Effector memory CD8-positive, alpha-beta T cell (primary cell): ENCODE data around the gene PPIH.
"Not testable (repeated sequence)": the region's sequence is repeated elsewhere in the genome, so short reads cannot be mapped to it uniquely, and the experiment has no call there.

Experiments used
- ATAC-seq: fragments of 150-1000 bp; cut with Tn5 transposase; replicated peaks from 2 replicates; pipeline ENCODE4 v1.10.0; 2021; ENCODE audit warnings: mild to moderate bottlenecking, moderate library complexity
- DNase-seq, 3 experiments: peaks; one replicate each; pipeline ENCODE4 v3.0.0; 2021
- H3K27ac Mint-ChIP-seq, 2 donors: one replicate each; pipeline ENCODE4 v1.8.0; 2022; ENCODE audit warnings: mild to moderate bottlenecking in 2 of 2, mixed read lengths in 2 of 2, moderate library complexity in 2 of 2
- H3K27me3 Mint-ChIP-seq, 2 donors: one replicate each; pipeline ENCODE4 v1.8.0; 2022; ENCODE audit warnings: mixed read lengths in 2 of 2
- H3K36me3 Mint-ChIP-seq: one replicate; pipeline ENCODE4 v1.8.0; 2022; ENCODE audit warnings: mild to moderate bottlenecking, moderate library complexity, mixed read lengths; ENCODE audit not compliant: insufficient read depth
- H3K4me1 Mint-ChIP-seq, 2 donors: one replicate each; pipeline ENCODE4 v1.8.0; 2022; ENCODE audit warnings: low read depth in 2 of 2, mixed read lengths in 2 of 2
- H3K4me3 Mint-ChIP-seq, 2 donors: one replicate each; pipeline ENCODE4 v1.8.0; 2022; ENCODE audit warnings: mild to moderate bottlenecking in 2 of 2, mixed read lengths in 2 of 2, moderate library complexity in 2 of 2
- H3K9me3 Mint-ChIP-seq, 2 donors: one replicate each; pipeline ENCODE4 v1.8.0; 2022; ENCODE audit warnings: mixed read lengths in 2 of 2
- total RNA-seq, 9 experiments: gene quantifications; one replicate each; lab custom pipeline; 2026; lab: John Stamatoyannopoulos, UW

Gene PPIH
- 20.8 to 57.9 (median 36.5) reads per million in 9 experiments for total RNA-seq

DNA sequence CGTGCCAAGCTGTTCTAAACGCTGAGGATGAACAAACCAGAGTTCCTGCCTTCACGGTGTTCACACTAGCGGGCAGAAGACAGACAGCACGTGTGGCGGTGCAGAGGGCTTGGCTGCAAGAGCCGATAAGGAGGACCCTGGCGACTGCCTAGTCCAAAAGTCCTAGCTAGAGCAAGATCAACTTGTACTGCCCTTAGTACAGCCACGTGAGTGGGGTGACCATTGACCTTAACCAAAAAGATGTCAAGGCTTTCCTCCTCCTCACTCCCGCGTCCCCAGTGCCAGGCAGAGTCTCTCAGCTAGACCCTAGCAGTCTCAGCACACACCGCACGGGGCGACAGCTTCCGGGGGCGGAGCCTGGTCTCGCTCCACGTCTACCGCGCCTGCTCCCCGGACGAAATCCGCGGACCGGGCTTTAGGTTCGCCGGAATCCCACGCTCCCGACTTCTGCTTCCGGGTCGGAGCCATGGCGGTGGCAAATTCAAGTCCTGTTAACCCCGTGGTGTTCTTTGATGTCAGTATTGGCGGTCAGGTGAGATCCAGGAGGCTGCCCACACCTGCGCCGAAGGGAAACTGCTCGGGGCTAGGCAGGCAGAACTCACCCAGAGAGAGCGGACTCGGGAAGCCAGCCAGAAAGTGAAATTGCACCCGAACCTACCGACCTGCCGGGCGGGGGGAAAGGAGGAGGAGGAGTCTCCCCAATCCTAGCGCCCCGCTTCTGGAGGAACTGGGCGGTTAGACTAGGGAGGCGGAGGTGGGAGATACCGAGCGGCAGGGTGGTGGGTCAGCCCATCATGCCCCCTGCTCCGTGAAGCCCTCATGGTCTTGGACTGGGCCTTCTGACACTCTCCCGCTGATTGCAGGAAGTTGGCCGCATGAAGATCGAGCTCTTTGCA is at the start of gene PPIH:
TSS of gene PPIH (plus strand) at position 443 of the 896 bp plus-strand sequence. CDS start at position 467, 24 bp downstream.
- peaks cover 24 to 27% of the 10 kb centered on the region in 2 donors for H3K4me1 Mint-ChIP-seq
- H3K4me3 Mint-ChIP-seq, result peak within 1 kb of the TSS; percentile 98 to 99
- no peaks in the 10 kb centered on the region for H3K9me3 Mint-ChIP-seq
- ATAC-seq (peak; percentile 96), DNase-seq (peak; percentile 91 to 92 (median 91))
- H3K36me3 Mint-ChIP-seq, result peaks cover 31% of the 10 kb centered on the region
- H3K27me3 Mint-ChIP-seq, result no peaks in the 10 kb centered on the region
- peak within 1 kb of the TSS; percentile 82 to 97 for H3K27ac Mint-ChIP-seq

DNA sequence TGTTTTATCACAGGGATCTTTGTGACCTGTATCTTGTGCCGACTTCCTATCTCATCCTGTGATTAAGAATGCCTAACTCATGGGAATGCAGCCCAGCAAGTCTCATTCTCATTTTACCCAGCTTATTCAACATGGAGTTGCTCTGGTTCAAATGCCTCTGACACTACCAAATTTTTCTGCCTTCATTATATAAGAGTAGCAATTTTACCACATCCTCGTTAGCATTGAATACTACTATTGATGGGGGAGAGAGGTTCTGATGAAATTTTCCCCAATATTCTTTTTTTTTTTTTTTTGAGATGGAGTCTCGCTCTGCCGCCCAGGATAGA is 44.5 kb upstream of the PPIH start:
- Mint-ChIP-seq H3K4me3 (no peak overlapping the region), H3K36me3 (no peaks in the 10 kb centered on the region), H3K27me3 (no peaks in the 10 kb centered on the region), H3K27ac (no peak overlapping the region), H3K9me3 (no peaks in the 10 kb centered on the region), H3K4me1 (no peaks in the 10 kb centered on the region)
- ATAC-seq (no peak), DNase-seq (no peak)

DNA sequence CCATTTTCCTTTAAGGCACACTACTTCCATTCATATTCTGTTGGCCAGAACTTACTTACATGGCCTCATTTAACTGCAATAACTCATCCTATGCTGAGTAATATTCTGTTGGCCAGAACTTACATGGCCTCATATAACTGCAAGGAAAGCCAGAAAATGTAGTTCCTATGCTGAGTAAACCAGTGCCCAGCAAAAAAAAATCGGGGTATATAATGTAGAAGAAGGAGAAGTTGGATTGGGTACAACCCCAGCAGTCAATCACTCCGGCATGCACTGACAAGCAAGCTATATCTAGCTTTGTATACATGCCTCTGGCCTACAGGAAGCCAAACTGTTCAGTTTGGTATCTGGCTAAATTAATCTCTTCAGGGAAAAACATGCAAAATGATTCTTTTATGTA is 39.4 kb upstream of the PPIH start:
- no peak for ATAC-seq
- DNase-seq, result no peak
- H3K27ac Mint-ChIP-seq, result no peak overlapping the region
- H3K9me3 Mint-ChIP-seq, result no peaks in the 10 kb centered on the region
- no peak overlapping the region for H3K4me3 Mint-ChIP-seq
- H3K27me3 Mint-ChIP-seq, result no peaks in the 10 kb centered on the region
- H3K36me3 Mint-ChIP-seq, result peaks cover 3% of the 10 kb centered on the region
- H3K4me1 Mint-ChIP-seq, result no peaks in the 10 kb centered on the region

DNA sequence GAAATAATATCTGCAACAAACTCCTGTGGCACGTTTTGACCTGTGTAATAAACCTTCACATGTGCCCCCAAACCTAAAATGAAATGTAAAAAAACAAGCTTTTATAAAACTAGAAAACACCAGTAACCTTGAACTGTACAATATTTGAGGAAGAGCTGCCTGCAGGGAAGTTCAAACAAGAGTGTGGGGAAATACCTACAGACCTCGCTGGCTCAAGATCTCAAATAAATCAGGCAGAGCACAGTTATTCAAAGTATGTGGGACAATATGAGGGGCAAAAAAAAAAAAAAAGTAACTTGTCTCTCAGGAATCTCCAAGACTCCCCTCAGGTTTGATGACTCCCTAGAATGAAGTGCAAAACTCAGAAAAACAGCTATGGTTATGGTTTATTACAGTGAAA is 37.9 kb upstream of the PPIH start:
- ATAC-seq, result no peak
- H3K36me3 Mint-ChIP-seq, result peaks cover 4% of the 10 kb centered on the region
- DNase-seq, result no peak
- H3K27me3 Mint-ChIP-seq, result no peaks in the 10 kb centered on the region
- H3K4me3 Mint-ChIP-seq, result no peak overlapping the region
- no peak overlapping the region for H3K27ac Mint-ChIP-seq
- no peaks in the 10 kb centered on the region for H3K4me1 Mint-ChIP-seq
- H3K9me3 Mint-ChIP-seq, result no peaks in the 10 kb centered on the region

DNA sequence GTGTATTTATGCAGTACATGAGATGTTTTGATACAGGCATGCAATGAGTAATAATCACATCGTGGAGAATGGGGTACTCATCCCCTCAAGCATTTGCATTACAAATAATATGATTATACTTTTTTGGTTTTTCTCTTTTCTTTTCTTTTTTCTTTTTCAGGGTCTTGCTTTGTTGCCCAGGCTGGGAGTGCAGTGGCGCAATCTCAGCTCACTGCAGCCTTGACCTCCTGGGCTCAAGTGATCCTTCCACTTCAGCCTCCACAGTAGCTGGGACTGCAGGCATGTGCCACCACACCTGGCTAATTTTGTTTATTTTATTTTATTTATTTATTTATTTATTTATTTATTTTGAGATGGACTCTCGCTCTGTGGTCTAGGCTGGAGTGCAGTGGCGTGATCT is 37.0 kb upstream of the PPIH start:
- H3K36me3 Mint-ChIP-seq, H3K4me1 Mint-ChIP-seq, H3K9me3 Mint-ChIP-seq, ATAC-seq, H3K27me3 Mint-ChIP-seq, DNase-seq, H3K27ac Mint-ChIP-seq, H3K4me3 Mint-ChIP-seq: not testable (repeated sequence)

DNA sequence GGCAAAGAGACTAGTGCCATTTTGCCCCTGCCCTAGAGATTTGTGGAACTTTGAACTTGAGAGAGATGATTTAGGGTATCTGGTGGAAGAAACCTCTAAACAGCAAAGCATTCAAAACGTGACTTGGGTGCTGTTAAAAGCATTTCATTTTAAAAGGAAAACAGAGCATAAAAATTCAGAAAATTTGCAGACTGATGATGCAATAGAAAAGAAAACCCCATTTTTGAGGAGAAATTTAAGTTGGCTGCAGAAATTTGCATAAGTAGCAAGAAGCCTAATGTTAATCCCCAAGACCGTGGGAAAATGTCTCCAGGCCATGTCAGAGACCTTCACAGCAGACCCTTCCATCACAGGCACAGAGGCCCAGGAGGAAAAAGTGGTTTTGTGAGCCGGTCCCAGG is 31.0 kb upstream of the PPIH start:
- not testable (repeated sequence) for H3K27ac Mint-ChIP-seq, H3K4me3 Mint-ChIP-seq, ATAC-seq, DNase-seq, H3K36me3 Mint-ChIP-seq, H3K4me1 Mint-ChIP-seq, H3K27me3 Mint-ChIP-seq, H3K9me3 Mint-ChIP-seq

DNA sequence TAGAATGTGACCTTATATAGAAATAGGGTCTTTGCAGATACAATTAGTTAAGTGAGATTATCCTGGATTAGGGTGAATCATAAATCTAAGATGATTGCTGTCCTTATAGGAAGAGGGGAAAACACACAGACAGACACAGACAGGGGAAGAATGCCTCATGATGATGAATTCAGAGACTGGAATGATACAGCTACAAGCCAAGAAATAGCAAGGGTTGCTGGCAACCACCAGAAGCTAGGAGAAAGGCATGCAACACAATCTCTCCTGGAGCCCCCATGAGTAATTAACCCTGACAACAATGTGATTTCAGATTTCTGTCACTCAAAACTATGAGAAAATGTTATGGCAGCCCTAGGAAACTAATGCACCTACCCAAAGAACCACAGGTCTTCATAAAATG is 19.1 kb upstream of the PPIH start:
- no peak overlapping the region for H3K4me3 Mint-ChIP-seq
- no peaks in the 10 kb centered on the region for H3K27me3 Mint-ChIP-seq
- ATAC-seq (no peak), DNase-seq (no peak)
- no peaks in the 10 kb centered on the region for H3K9me3 Mint-ChIP-seq
- H3K27ac Mint-ChIP-seq, result no peak overlapping the region
- H3K36me3 Mint-ChIP-seq, result no peaks in the 10 kb centered on the region
- no peaks in the 10 kb centered on the region for H3K4me1 Mint-ChIP-seq

DNA sequence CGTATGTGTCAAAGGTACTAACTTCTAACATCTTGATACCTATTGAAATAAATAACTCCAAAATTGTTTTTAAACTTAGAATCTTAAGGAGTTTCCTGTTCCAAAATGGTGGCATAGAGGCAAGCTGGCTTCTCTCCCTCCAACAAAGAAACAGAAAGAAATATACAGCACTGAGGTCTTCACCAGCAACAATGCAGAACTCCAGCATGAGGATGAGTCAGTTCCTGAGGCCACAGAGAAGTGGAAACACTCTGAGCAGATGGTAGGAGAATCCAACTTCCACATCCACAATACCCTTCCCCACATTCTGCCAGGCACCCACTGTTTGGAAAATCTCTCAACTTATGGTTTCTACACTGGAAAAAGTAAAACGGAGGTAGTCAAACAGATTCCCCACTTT is 12.2 kb upstream of the PPIH start:
- Mint-ChIP-seq H3K36me3 (no peaks in the 10 kb centered on the region), H3K4me1 (no peaks in the 10 kb centered on the region), H3K27me3 (no peaks in the 10 kb centered on the region), H3K9me3 (no peaks in the 10 kb centered on the region), H3K27ac (no peak overlapping the region), H3K4me3 (no peak overlapping the region)
- DNase-seq (no peak), ATAC-seq (no peak)

DNA sequence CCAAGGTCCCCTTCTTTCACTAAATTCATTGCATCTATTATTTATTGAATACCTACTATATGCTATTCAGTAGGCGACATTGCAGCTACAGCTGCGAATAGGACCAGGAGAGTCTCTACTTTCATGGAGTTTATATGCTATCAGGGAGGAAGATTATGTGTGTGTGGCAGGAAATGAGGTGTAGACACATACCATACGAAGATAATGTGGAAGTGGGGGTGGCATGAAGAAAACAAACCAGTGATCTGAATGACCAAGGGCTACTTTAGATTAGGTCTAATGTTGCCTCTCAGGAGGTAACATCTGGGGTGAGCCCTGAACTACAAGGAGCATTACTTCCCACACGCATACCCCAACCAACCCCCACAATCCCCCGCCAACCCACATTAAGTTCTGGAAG is 1.0 kb upstream of the PPIH start:
- H3K4me3 Mint-ChIP-seq, result peak overlapping the region; percentile 98 to 99
- H3K36me3 Mint-ChIP-seq, result peaks cover 26% of the 10 kb centered on the region
- no peak for ATAC-seq
- no peaks in the 10 kb centered on the region for H3K9me3 Mint-ChIP-seq
- H3K27me3 Mint-ChIP-seq, result no peaks in the 10 kb centered on the region
- peaks cover 24 to 27% of the 10 kb centered on the region in 2 donors for H3K4me1 Mint-ChIP-seq
- peak overlapping the region; percentile 82 to 97 for H3K27ac Mint-ChIP-seq
- no peak for DNase-seq

DNA sequence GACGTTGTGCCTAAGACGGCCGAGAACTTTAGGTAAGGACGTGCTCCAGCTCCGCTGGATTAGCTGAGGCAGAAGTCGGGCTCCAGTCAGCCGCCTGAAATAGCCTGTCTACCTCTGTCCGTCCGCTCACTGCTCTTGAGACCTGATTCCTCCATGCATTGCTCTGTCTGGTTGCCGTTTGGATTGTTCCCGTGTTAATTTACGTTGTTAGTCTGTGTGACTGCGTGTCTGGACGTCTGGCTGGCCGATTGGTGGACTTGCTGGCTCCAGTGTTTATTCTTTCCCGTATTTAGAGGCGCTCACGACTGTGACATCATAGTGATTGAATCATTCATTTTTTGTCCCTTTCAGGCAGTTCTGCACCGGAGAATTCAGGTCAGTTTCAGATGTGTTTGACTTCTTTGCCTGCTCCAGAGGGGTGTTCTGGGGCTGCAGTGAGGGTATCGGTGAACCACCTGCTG is 684 bp downstream of the PPIH start:
- H3K27me3 Mint-ChIP-seq, result no peaks in the 10 kb centered on the region
- DNase-seq (no peak), ATAC-seq (no peak)
- H3K4me1 Mint-ChIP-seq, result peaks cover 24 to 27% of the 10 kb centered on the region in 2 donors
- peaks cover 38% of the 10 kb centered on the region for H3K36me3 Mint-ChIP-seq
- H3K9me3 Mint-ChIP-seq, result no peaks in the 10 kb centered on the region
- peak overlapping the region; percentile 82 to 97 for H3K27ac Mint-ChIP-seq
- peak overlapping the region; percentile 98 to 99 for H3K4me3 Mint-ChIP-seq

DNA sequence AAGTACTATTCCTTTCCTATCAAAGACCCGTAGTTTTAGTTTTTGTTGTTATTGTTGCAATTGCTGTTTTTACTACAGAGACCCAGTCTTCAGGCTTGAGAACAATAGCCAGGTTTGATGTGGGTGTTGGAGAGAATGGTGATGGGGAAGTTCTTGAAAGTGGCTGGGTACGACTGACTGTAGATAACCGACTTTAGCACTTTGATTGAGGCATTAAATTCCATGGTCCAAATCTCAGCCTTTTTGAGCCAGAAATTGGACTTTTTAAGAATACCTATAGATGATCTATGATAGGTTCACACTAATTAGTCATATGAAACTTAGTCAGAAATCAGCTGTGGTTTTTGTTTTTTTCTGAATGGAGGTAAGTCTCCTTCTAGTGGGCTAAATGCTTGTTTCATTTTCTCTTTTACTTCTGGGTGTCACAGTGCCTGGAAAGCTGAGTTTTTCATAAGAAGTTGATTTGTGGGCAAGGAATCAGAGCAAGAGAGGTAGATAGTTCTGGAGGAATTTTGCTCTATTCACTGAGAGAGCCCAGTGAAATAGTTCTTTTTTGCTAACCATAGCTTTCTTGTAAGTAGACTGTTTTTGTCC is 2.8 kb downstream of the PPIH start:
- Mint-ChIP-seq H3K36me3 (peaks cover 48% of the 10 kb centered on the region), H3K27me3 (no peaks in the 10 kb centered on the region), H3K9me3 (no peaks in the 10 kb centered on the region), H3K4me3 (peak overlapping the region in 1 of 2 donors; percentile 6), H3K27ac (peak overlapping the region; percentile 39 to 79), H3K4me1 (peaks cover 24 to 27% of the 10 kb centered on the region in 2 donors)
- DNase-seq (no peak), ATAC-seq (no peak)

DNA sequence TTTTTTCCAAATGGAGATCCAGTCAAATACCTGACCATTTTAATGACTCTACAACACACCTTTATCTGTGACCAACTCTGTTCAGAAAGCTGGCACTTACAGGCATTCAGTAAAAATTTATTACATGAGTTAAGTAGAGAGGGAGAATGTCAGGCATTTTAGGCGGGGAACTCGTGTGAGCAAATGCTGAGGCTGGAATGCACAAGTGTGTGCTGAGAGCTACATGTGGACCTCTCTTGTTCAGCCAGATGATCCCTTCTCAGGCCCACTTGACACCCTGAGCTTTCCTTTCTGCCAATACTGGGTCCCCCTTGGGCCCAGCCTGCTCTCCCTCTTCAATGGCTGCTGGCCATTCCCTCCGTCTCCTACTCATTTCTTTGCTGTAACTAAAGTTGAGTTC is 11.7 kb downstream of the PPIH start:
- Mint-ChIP-seq H3K36me3 (peaks cover 47% of the 10 kb centered on the region), H3K4me3 (no peak overlapping the region), H3K9me3 (no peaks in the 10 kb centered on the region), H3K4me1 (peaks cover 0 to 3% of the 10 kb centered on the region in 2 donors), H3K27ac (no peak overlapping the region), H3K27me3 (no peaks in the 10 kb centered on the region)
- no peak for DNase-seq
- no peak for ATAC-seq

DNA sequence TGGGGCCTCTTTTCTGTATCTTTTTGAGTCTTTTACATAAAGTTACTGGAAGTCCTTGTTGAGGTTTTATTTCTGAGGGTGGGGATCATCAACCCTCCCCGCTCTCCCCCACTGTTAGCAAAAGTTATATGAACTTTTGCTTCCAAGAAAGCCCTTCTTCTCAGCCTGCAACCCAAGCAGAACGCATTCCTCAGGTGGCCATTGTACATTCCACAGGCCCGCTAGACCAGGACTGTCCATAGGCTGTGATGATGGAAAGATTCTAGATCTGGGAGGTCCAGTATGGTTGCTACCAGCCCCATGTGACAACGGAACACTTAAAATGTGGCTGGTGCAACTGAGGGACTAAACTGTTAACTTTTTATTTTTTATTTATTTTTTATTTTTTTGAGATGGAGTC is 12.2 kb downstream of the PPIH start:
- no peaks in the 10 kb centered on the region for H3K27me3 Mint-ChIP-seq
- H3K27ac Mint-ChIP-seq, result no peak overlapping the region
- H3K36me3 Mint-ChIP-seq, result peaks cover 42% of the 10 kb centered on the region
- no peak for ATAC-seq
- H3K9me3 Mint-ChIP-seq, result no peaks in the 10 kb centered on the region
- H3K4me3 Mint-ChIP-seq, result no peak overlapping the region
- no peak for DNase-seq
- peaks cover 0 to 3% of the 10 kb centered on the region in 2 donors for H3K4me1 Mint-ChIP-seq

DNA sequence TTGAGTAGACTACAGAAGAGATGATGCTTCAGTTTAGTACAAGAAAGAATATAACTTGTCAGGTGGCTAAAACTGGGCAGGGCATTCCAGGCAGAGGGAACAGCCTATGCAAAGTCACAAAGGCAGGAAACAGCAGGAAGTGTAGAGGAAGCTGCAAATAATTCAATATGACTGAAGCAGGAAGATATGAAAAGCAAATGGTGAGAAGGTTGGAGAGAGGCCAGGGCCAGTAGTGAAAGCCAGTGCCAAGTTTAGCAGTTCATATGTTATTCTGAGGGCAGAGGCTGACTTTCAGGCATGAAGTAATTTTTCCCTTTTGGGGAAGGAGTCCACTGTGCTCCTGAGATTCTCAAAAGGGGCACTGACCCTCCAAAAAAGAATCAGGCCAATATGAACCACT is 16.0 kb downstream of the PPIH start:
- H3K27me3 Mint-ChIP-seq, result no peaks in the 10 kb centered on the region
- H3K27ac Mint-ChIP-seq, result no peak overlapping the region
- peaks cover 0 to 3% of the 10 kb centered on the region in 2 donors for H3K4me1 Mint-ChIP-seq
- no peak overlapping the region for H3K4me3 Mint-ChIP-seq
- H3K9me3 Mint-ChIP-seq, result no peaks in the 10 kb centered on the region
- no peak for ATAC-seq
- peaks cover 18% of the 10 kb centered on the region for H3K36me3 Mint-ChIP-seq
- no peak for DNase-seq
